K562 treated with DMSO at 1 percent for 12 hours (cell line): ENCODE measurements around the gene EFNA4. TPM values are rescaled to one million over a fixed set of nuclear protein-coding genes. Genes with fewer than 3 reads are reported as not detected.

Experiments used
- total RNA-seq: library from RNA; unstranded; fragments of 300-600 nt; gene quantifications from 2 replicates; pipeline ENCODE4 v1.2.3, GENCODE V29; 2022; ENCODE audit not compliant: insufficient read depth

Gene EFNA4
- total RNA-seq: 11.9 and 16.0 TPM in 2 replicates

GRCh38 chr1:155063550-155064110 lies at the start of gene EFNA4:
EFNA4 (plus strand) TSS chr1:155063740; CDS start chr1:155063824, 84 bp downstream.

GRCh38 chr1:155033524-155033923 lies 30.0 kb upstream of the EFNA4 start, which contains the start of the genes DCST1 and DCST2:
DCST1 (plus strand) TSS chr1:155033824; CDS start chr1:155034037, 213 bp downstream.
DCST2 (minus strand) TSS chr1:155033781; CDS start chr1:155033701, 80 bp downstream.

GRCh38 chr1:155050560-155051341 lies 12.8 kb upstream of the EFNA4 start, which contains the start of gene ADAM15:
ADAM15 (plus strand) TSS chr1:155051316; CDS start chr1:155051387, 71 bp downstream.

GRCh38 chr1:155078469-155079209 lies 15.1 kb downstream of the EFNA4 start, which contains the start of gene EFNA3:
EFNA3 (plus strand) TSS chr1:155078837; CDS start chr1:155078942, 105 bp downstream.

Other genes with a start within 250 kb of the EFNA4 start
- not detected in 2 replicates for gene KCNN3, start 193.5 kb upstream of the EFNA4 start, total RNA-seq
- 12.9 and 20.3 TPM in 2 replicates for gene PMVK, start 127.0 kb upstream of the EFNA4 start, total RNA-seq
- gene PBXIP1, start 107.6 kb upstream of the EFNA4 start, total RNA-seq: 15.6 and 22.5 TPM in 2 replicates
- gene PYGO2, start 102.0 kb upstream of the EFNA4 start, total RNA-seq: 29.6 and 51.5 TPM in 2 replicates
- 26.5 and 56.6 TPM in 2 replicates for gene SHC1, start 93.0 kb upstream of the EFNA4 start, total RNA-seq
- 450 and 472 TPM in 2 replicates for gene CKS1B, start 89.1 kb upstream of the EFNA4 start, total RNA-seq
- gene FLAD1, start 80.4 kb upstream of the EFNA4 start, total RNA-seq: 39.5 and 45.7 TPM in 2 replicates
- gene LENEP, start 70.2 kb upstream of the EFNA4 start, total RNA-seq: not detected in 2 replicates
- 31.1 and 37.0 TPM in 2 replicates for gene ZBTB7B, start 60.9 kb upstream of the EFNA4 start, total RNA-seq
- gene DCST2, start 30.0 kb upstream of the EFNA4 start, total RNA-seq: 0.99 and 2.2 TPM in 2 replicates
- gene DCST1, start 29.9 kb upstream of the EFNA4 start, total RNA-seq: not detected in 2 replicates
- gene ADAM15, start 12.4 kb upstream of the EFNA4 start, total RNA-seq: 44.7 and 44.9 TPM in 2 replicates
- gene EFNA3, start 15.1 kb downstream of the EFNA4 start, total RNA-seq: 5.3 and 6.7 TPM in 2 replicates
- gene EFNA1, start 64.1 kb downstream of the EFNA4 start, total RNA-seq: 3.9 and 5.4 TPM in 2 replicates
- gene SLC50A1, start 72.1 kb downstream of the EFNA4 start, total RNA-seq: 106 and 112 TPM in 2 replicates
- gene DPM3, start 76.8 kb downstream of the EFNA4 start, total RNA-seq: 98.9 and 177 TPM in 2 replicates
- gene KRTCAP2, start 109.6 kb downstream of the EFNA4 start, total RNA-seq: 303 and 367 TPM in 2 replicates
- gene TRIM46, start 110.1 kb downstream of the EFNA4 start, total RNA-seq: 0.26 TPM in 1 of 2 replicates, not detected in the other
- 3.1 and 3.3 TPM in 2 replicates for gene THBS3, start 144.2 kb downstream of the EFNA4 start, total RNA-seq
- gene MTX1, start 145.0 kb downstream of the EFNA4 start, total RNA-seq: 61.9 and 73.8 TPM in 2 replicates
- gene ENTREP3, start 191.7 kb downstream of the EFNA4 start, total RNA-seq: 19.8 and 37.2 TPM in 2 replicates
- gene SCAMP3, start 198.6 kb downstream of the EFNA4 start, total RNA-seq: 109 and 129 TPM in 2 replicates
- gene CLK2, start 209.8 kb downstream of the EFNA4 start, total RNA-seq: 21.7 and 62.2 TPM in 2 replicates
- gene HCN3, start 213.7 kb downstream of the EFNA4 start, total RNA-seq: 2.8 and 5.7 TPM in 2 replicates
- gene PKLR, start 237.7 kb downstream of the EFNA4 start, total RNA-seq: 15.7 and 16.2 TPM in 2 replicates
- 206 and 210 TPM in 2 replicates for gene FDPS, start 245.1 kb downstream of the EFNA4 start, total RNA-seq